ENCODE results near the gene CLP1. TPM values are rescaled to one million over a fixed set of nuclear protein-coding genes. Genes with fewer than 3 reads are reported as not detected.
"Not testable (repeated sequence)": the region's sequence is repeated elsewhere in the genome, so short reads cannot be mapped to it uniquely, and the experiment has no call there.

The CLP1 gene
- total RNA-seq, 2 donors from 2014 or later = 15.1 to 16.1 TPM

GRCh38 chr11:57645689-57646085, 11.9 kb upstream of the CLP1 start:
- Mint-ChIP-seq H3K4me1 (ENCODE audit: low read depth) (peaks cover 46% of the 10 kb centered on the region), H3K36me3 (ENCODE audit: insufficient read depth in 2 of 2) (no peaks in the 10 kb centered on the region), H3K4me3 (no peak overlapping the region), H3K27ac (no peak overlapping the region), H3K27me3 (ENCODE audit: low read depth) (peaks cover 49% of the 10 kb centered on the region), H3K9me3 (no peaks in the 10 kb centered on the region)
- ATAC-seq (replicated peaks in 1 of 2) (no peak), DNase-seq (no peak)

GRCh38 chr11:57646194-57646798, 11.3 kb upstream of the CLP1 start:
- peak overlapping the region; percentile 29 to 72 for H3K4me3 Mint-ChIP-seq
- no peak overlapping the region for H3K27ac Mint-ChIP-seq
- no peaks in the 10 kb centered on the region for H3K9me3 Mint-ChIP-seq
- H3K36me3 Mint-ChIP-seq (ENCODE audit: insufficient read depth in 2 of 2) = no peaks in the 10 kb centered on the region
- ATAC-seq (replicated peaks in 1 of 2) (no peak), DNase-seq (no peak)
- peaks cover 49% of the 10 kb centered on the region for H3K27me3 Mint-ChIP-seq (ENCODE audit: low read depth)
- H3K4me1 Mint-ChIP-seq (ENCODE audit: low read depth) = peaks cover 46% of the 10 kb centered on the region

GRCh38 chr11:57646799-57647303, 10.7 kb upstream of the CLP1 start:
- H3K27ac Mint-ChIP-seq = no peak overlapping the region
- H3K36me3 Mint-ChIP-seq (ENCODE audit: insufficient read depth in 2 of 2) = no peaks in the 10 kb centered on the region
- H3K4me3 Mint-ChIP-seq = peak overlapping the region; percentile 29 to 72
- no peak for ATAC-seq (replicated peaks in 1 of 2)
- H3K4me1 Mint-ChIP-seq (ENCODE audit: low read depth) = peaks cover 46% of the 10 kb centered on the region
- peaks cover 49% of the 10 kb centered on the region for H3K27me3 Mint-ChIP-seq (ENCODE audit: low read depth)
- no peak for DNase-seq
- H3K9me3 Mint-ChIP-seq = no peaks in the 10 kb centered on the region

GRCh38 chr11:57647372-57647771, 10.2 kb upstream of the CLP1 start:
- Mint-ChIP-seq H3K27me3 (ENCODE audit: low read depth) (peaks cover 49% of the 10 kb centered on the region), H3K4me1 (ENCODE audit: low read depth) (peaks cover 48% of the 10 kb centered on the region), H3K9me3 (no peaks in the 10 kb centered on the region), H3K4me3 (peak overlapping the region in 1 of 2 donors; percentile 93), H3K36me3 (ENCODE audit: insufficient read depth in 2 of 2) (no peaks in the 10 kb centered on the region), H3K27ac (no peak overlapping the region)
- ATAC-seq (replicated peaks in 1 of 2) (no peak), DNase-seq (no peak)

- DNase-seq (peak in 1 of 2 donors; percentile 36), ATAC-seq (replicated peaks in 1 of 2) (no peak)
- H3K27ac Mint-ChIP-seq = no peak overlapping the region
- H3K9me3 Mint-ChIP-seq = no peaks in the 10 kb centered on the region
- no peaks in the 10 kb centered on the region for H3K36me3 Mint-ChIP-seq (ENCODE audit: insufficient read depth in 2 of 2)
- H3K27me3 Mint-ChIP-seq (ENCODE audit: low read depth) = peaks cover 49% of the 10 kb centered on the region
- H3K4me1 Mint-ChIP-seq (ENCODE audit: low read depth) = peaks cover 56% of the 10 kb centered on the region
- peak overlapping the region; percentile 81 to 93 for H3K4me3 Mint-ChIP-seq
These were observed 9.4 kb upstream of the CLP1 start for GRCh38 chr11:57647960-57648800.

- Mint-ChIP-seq H3K4me3 (peak overlapping the region; percentile 81 to 93), H3K27me3 (ENCODE audit: low read depth) (peaks cover 49% of the 10 kb centered on the region), H3K9me3 (no peaks in the 10 kb centered on the region), H3K4me1 (ENCODE audit: low read depth) (peaks cover 58% of the 10 kb centered on the region), H3K36me3 (ENCODE audit: insufficient read depth in 2 of 2) (no peaks in the 10 kb centered on the region), H3K27ac (no peak overlapping the region)
- DNase-seq (no peak), ATAC-seq (replicated peaks in 1 of 2) (peak; percentile 9 to 14)
These were observed 8.5 kb upstream of the CLP1 start for GRCh38 chr11:57648801-57649735.

GRCh38 chr11:57649826-57650738, 7.5 kb upstream of the CLP1 start, which contains the start of gene YPEL4:
Gene YPEL4 (minus strand): TSS chr11:57649912. CDS start chr11:57647107, 2,805 bp downstream.
- peak within 1 kb of the TSS; percentile 81 to 93 for H3K4me3 Mint-ChIP-seq
- peaks cover 58% of the 10 kb centered on the region for H3K4me1 Mint-ChIP-seq (ENCODE audit: low read depth)
- no peaks in the 10 kb centered on the region for H3K36me3 Mint-ChIP-seq (ENCODE audit: insufficient read depth in 2 of 2)
- H3K27ac Mint-ChIP-seq = peak within 1 kb of the TSS; percentile 71
- H3K27me3 Mint-ChIP-seq (ENCODE audit: low read depth) = peaks cover 42% of the 10 kb centered on the region
- no peaks in the 10 kb centered on the region for H3K9me3 Mint-ChIP-seq
- DNase-seq (peak; percentile 66 to 68), ATAC-seq (replicated peaks in 1 of 2) (peak; percentile 85 to 86)

GRCh38 chr11:57650739-57651090, 6.8 kb upstream of the CLP1 start:
- DNase-seq (no peak), ATAC-seq (replicated peaks in 1 of 2) (no peak)
- Mint-ChIP-seq H3K9me3 (no peaks in the 10 kb centered on the region), H3K27me3 (ENCODE audit: low read depth) (peaks cover 37% of the 10 kb centered on the region), H3K36me3 (ENCODE audit: insufficient read depth in 2 of 2) (no peaks in the 10 kb centered on the region), H3K4me1 (ENCODE audit: low read depth) (peaks cover 57% of the 10 kb centered on the region), H3K27ac (no peak overlapping the region), H3K4me3 (no peak overlapping the region)

GRCh38 chr11:57651408-57651807, 6.2 kb upstream of the CLP1 start:
- no peak overlapping the region for H3K4me3 Mint-ChIP-seq
- H3K9me3 Mint-ChIP-seq = no peaks in the 10 kb centered on the region

GRCh38 chr11:57652230-57652629, 5.3 kb upstream of the CLP1 start:
- not testable (repeated sequence) for H3K9me3 Mint-ChIP-seq; H3K36me3 Mint-ChIP-seq (ENCODE audit: insufficient read depth in 2 of 2); H3K27ac Mint-ChIP-seq; ATAC-seq (replicated peaks in 1 of 2)
- peak overlapping the region; percentile 43 to 50 for H3K4me3 Mint-ChIP-seq
- peaks cover 22% of the 10 kb centered on the region for H3K27me3 Mint-ChIP-seq (ENCODE audit: low read depth)
- peaks cover 51% of the 10 kb centered on the region for H3K4me1 Mint-ChIP-seq (ENCODE audit: low read depth)
- peak in 1 of 2 donors; percentile 35 for DNase-seq

More at GRCh38 chr11:57651408-57651807, 6.2 kb upstream of the CLP1 start:
- Mint-ChIP-seq H3K4me1 (ENCODE audit: low read depth) (peaks cover 53% of the 10 kb centered on the region), H3K27me3 (ENCODE audit: low read depth) (peaks cover 30% of the 10 kb centered on the region), H3K27ac (peak overlapping the region; percentile 31), H3K36me3 (ENCODE audit: insufficient read depth in 2 of 2) (no peaks in the 10 kb centered on the region)
- no peak for ATAC-seq (replicated peaks in 1 of 2)
- no peak for DNase-seq

- Mint-ChIP-seq H3K4me3 (peak overlapping the region; percentile 43 to 50), H3K27me3 (ENCODE audit: low read depth) (peaks cover 17% of the 10 kb centered on the region), H3K36me3 (ENCODE audit: insufficient read depth in 2 of 2) (peaks cover 0 to 1% of the 10 kb centered on the region in 2 donors), H3K9me3 (no peaks in the 10 kb centered on the region), H3K27ac (no peak overlapping the region), H3K4me1 (ENCODE audit: low read depth) (peaks cover 47% of the 10 kb centered on the region)
- ATAC-seq (replicated peaks in 1 of 2) (no peak), DNase-seq (no peak)
These were observed 4.9 kb upstream of the CLP1 start for GRCh38 chr11:57652662-57653061.

- Mint-ChIP-seq H3K27me3 (ENCODE audit: low read depth) (peaks cover 12% of the 10 kb centered on the region), H3K27ac (peak overlapping the region; percentile 8), H3K4me3 (peak overlapping the region in 1 of 2 donors; percentile 43), H3K4me1 (ENCODE audit: low read depth) (peaks cover 43% of the 10 kb centered on the region), H3K36me3 (ENCODE audit: insufficient read depth in 2 of 2) (peaks cover 0 to 2% of the 10 kb centered on the region in 2 donors), H3K9me3 (no peaks in the 10 kb centered on the region)
- DNase-seq (no peak), ATAC-seq (replicated peaks in 1 of 2) (no peak)
These were observed 4.4 kb upstream of the CLP1 start for GRCh38 chr11:57653163-57653562.
